DOHH2 (cell line): ENCODE measurements around the gene TRAPPC11.

Source experiments
- H3F3A ChIP-seq: fragments of 200-600 bp; sonication (generic), shearing (Covaris generic); 2 replicates; pipeline ENCODE4 v1.6.0; 2016; ENCODE audit warnings: antibody characterized with exemption, mild to moderate bottlenecking; ENCODE audit not compliant: control insufficient read depth, insufficient read depth
- H3K27ac ChIP-seq: fragments of 200-600 bp; sonication (generic); 2 replicates; pipeline ENCODE4 v1.5.1; 2014; ENCODE audit warnings: low read depth, mild to moderate bottlenecking, low read length, moderate library complexity
- H3K27me3 ChIP-seq: fragments of 200-600 bp; sonication (generic); 2 replicates; pipeline ENCODE4 v1.6.1; 2014; ENCODE audit warnings: mild to moderate bottlenecking, low read length, mixed read lengths; ENCODE audit not compliant: control insufficient read depth
- H3K36me3 ChIP-seq: fragments of 200-600 bp; sonication (generic); 2 replicates; pipeline ENCODE4 v1.6.1; 2014; ENCODE audit warnings: mild to moderate bottlenecking, low read length, moderate library complexity, mixed read lengths; ENCODE audit not compliant: control insufficient read depth
- H3K4me1 ChIP-seq: fragments of 200-600 bp; sonication (generic); 2 replicates; pipeline ENCODE4 v1.6.1; 2014; ENCODE audit warnings: mild to moderate bottlenecking, low read length, mixed read lengths; ENCODE audit not compliant: control insufficient read depth
- H3K4me2 ChIP-seq: fragments of 200-600 bp; sonication (generic); 2 replicates; pipeline ENCODE4 v1.6.0; 2014; ENCODE audit warnings: mild to moderate bottlenecking, low read length, moderate library complexity
- H3K4me3 ChIP-seq: fragments of 200-600 bp; sonication (generic); 2 replicates; pipeline ENCODE4 v1.5.1; 2014; ENCODE audit warnings: mild to moderate bottlenecking, low read length, mixed read lengths
- H3K79me2 ChIP-seq: fragments of 200-600 bp; sonication (generic); 2 replicates; pipeline ENCODE4 v1.6.1; 2014; ENCODE audit warnings: mild to moderate bottlenecking, low read length, mixed read lengths; ENCODE audit not compliant: control insufficient read depth
- H3K9me2 ChIP-seq: fragments of 200-600 bp; sonication (generic); replicated peaks from 2 replicates; pipeline ENCODE4 v1.6.1; 2014; ENCODE audit warnings: mild to moderate bottlenecking, low read length, mixed read lengths; ENCODE audit not compliant: control insufficient read depth
- H3K9me3 ChIP-seq: fragments of 200-600 bp; sonication (generic); 2 replicates; pipeline ENCODE4 v1.6.1; 2014; ENCODE audit warnings: antibody characterized with exemption, low read length, mixed read lengths; ENCODE audit not compliant: control insufficient read depth, insufficient read depth
- H4K20me1 ChIP-seq: fragments of 200-600 bp; sonication (generic); 2 replicates; pipeline ENCODE4 v1.6.0; 2014; ENCODE audit warnings: low read depth, mild to moderate bottlenecking, antibody characterized with exemption, low read length, moderate library complexity; ENCODE audit not compliant: control insufficient read depth, insufficient read depth
- CTCF ChIP-seq: fragments of 200-600 bp; sonication (generic); IDR thresholded peaks from one replicate; pipeline ENCODE4 v1.5.1; 2014; ENCODE audit warnings: antibody characterized with exemption, mild to moderate bottlenecking, low read depth, low read length; ENCODE audit not compliant: poor library complexity, severe bottlenecking
- EZH2phosphoT487 ChIP-seq: fragments of 200-600 bp; sonication (generic); IDR thresholded peaks from 2 replicates; pipeline ENCODE4 v1.6.1; 2017; ENCODE audit warnings: borderline replicate concordance, mild to moderate bottlenecking, antibody characterized with exemption, low read length, moderate library complexity, mixed read lengths

The TRAPPC11 gene

DNA sequence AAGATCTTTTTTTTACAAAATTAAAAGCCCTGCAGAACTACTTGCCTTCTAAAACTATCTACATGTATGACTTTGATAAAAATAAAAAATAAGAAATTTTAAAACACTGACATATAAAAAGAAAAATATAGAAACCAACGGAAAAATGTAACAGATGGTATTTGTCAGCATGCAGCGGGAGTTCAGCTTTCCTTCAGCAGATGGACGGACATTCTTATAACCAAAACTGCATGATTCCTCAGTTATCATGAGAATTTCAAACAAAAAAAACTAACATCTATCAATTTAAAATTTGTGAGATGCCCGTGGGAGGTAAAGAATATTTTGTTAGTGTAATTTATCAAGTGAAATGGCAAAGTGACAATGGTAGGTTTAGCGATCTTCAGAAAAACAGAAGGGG is 23.4 kb upstream of the TRAPPC11 start:
- Histone ChIP-seq H3F3A (no peaks in the 10 kb centered on the region), H4K20me1 (no peaks in the 10 kb centered on the region), H3K27ac (no peak overlapping the region), H3K79me2 (no peaks in the 10 kb centered on the region), H3K4me3 (no peak overlapping the region), H3K4me2 (no peak overlapping the region), H3K4me1 (no peaks in the 10 kb centered on the region), H3K9me3 (no peaks in the 10 kb centered on the region), H3K27me3 (no peaks in the 10 kb centered on the region), H3K36me3 (no peaks in the 10 kb centered on the region), H3K9me2 (no peaks in the 10 kb centered on the region)
- TF ChIP-seq CTCF (no peak), EZH2phosphoT487 (no peak)

DNA sequence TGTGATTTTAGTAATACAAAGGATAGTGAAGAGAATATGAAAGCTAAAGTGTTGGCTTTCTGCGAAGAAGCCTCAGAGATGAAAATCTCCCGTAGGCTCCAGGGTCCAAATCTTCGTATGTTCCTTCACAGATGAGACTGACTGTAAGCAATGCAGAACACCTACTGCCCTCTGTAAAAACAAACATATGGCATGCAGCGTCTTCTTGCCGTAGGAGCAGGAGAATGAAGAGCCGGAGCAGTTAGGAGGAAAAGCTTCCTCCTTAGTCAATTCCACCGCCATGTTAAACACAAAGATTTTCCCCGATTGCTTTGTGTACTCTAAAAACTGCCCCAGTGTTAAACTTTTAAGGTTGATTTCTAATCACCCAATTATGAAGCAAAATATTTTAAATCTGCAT is 22.6 kb upstream of the TRAPPC11 start:
- Histone ChIP-seq H3K4me2 (no peak overlapping the region), H3K4me3 (no peak overlapping the region), H3K9me2 (no peaks in the 10 kb centered on the region), H3K79me2 (no peaks in the 10 kb centered on the region), H3K9me3 (no peaks in the 10 kb centered on the region), H3K4me1 (no peaks in the 10 kb centered on the region), H4K20me1 (no peaks in the 10 kb centered on the region), H3F3A (no peaks in the 10 kb centered on the region), H3K27me3 (no peaks in the 10 kb centered on the region), H3K27ac (no peak overlapping the region), H3K36me3 (no peaks in the 10 kb centered on the region)
- TF ChIP-seq EZH2phosphoT487 (no peak), CTCF (no peak)

GRCh38 chr4:183636923-183637322 is 22.2 kb upstream of the TRAPPC11 start:
- Histone ChIP-seq H3K9me2 (no peaks in the 10 kb centered on the region), H3K4me1 (no peaks in the 10 kb centered on the region), H3K27ac (no peak overlapping the region), H3K4me3 (no peak overlapping the region), H3K4me2 (no peak overlapping the region), H3K36me3 (no peaks in the 10 kb centered on the region), H3K27me3 (no peaks in the 10 kb centered on the region), H4K20me1 (no peaks in the 10 kb centered on the region), H3K9me3 (no peaks in the 10 kb centered on the region), H3F3A (no peaks in the 10 kb centered on the region), H3K79me2 (no peaks in the 10 kb centered on the region)
- no peak for TF ChIP-seq CTCF
- no peak for TF ChIP-seq EZH2phosphoT487

GRCh38 chr4:183637461-183637860 is 21.6 kb upstream of the TRAPPC11 start:
- TF ChIP-seq EZH2phosphoT487 (no peak), CTCF (no peak)
- no peaks in the 10 kb centered on the region for H3K79me2 ChIP-seq
- H3K4me1 ChIP-seq, result no peaks in the 10 kb centered on the region
- no peaks in the 10 kb centered on the region for H3K9me3 ChIP-seq
- no peaks in the 10 kb centered on the region for H3K9me2 ChIP-seq
- H3F3A ChIP-seq, result no peaks in the 10 kb centered on the region
- H3K27ac ChIP-seq, result no peak overlapping the region
- no peaks in the 10 kb centered on the region for H3K27me3 ChIP-seq
- H4K20me1 ChIP-seq, result no peaks in the 10 kb centered on the region
- H3K36me3 ChIP-seq, result no peaks in the 10 kb centered on the region
- no peak overlapping the region for H3K4me2 ChIP-seq
- H3K4me3 ChIP-seq, result no peak overlapping the region
